Tibial artery (tissue), 4 donors: ENCODE results near the gene LEMD2.

ENCODE experiments used
- DNase-seq, 2 donors: peaks; one replicate each; pipeline ENCODE4 v3.0.0-alpha.2; 2019
- H3K27ac ChIP-seq, 2 donors: fragments of 200-600 bp; sonication (generic) in 1 of 2; 1 replicate in 1 of 2; 2 replicates in 1 of 2; pipeline ENCODE4 v1.5.1; 2018 to 2019; ENCODE audit warnings: mild to moderate bottlenecking in 1 of 2
- H3K27me3 ChIP-seq, 2 donors: fragments of 200-600 bp; sonication (generic) in 1 of 2; one replicate each; pipeline versions ENCODE4 v1.5.1 to v1.6.0; 2016 to 2019
- H3K36me3 ChIP-seq, 3 donors: fragments of 200-600 bp; sonication (generic) in 2 of 3; one replicate each; pipeline ENCODE4 v1.5.1; 2016 to 2019; ENCODE audit warnings: mild to moderate bottlenecking in 2 of 3
- H3K4me1 ChIP-seq, 4 donors: fragments of 200-600 bp; sonication (generic) in 2 of 4; 1 replicate in 3 of 4; 2 replicates in 1 of 4; pipeline ENCODE4 v1.5.1; 2016 to 2019
- H3K4me3 ChIP-seq, 2 donors: fragments of 200-600 bp; sonication (generic) in 1 of 2; 1 replicate in 1 of 2; 2 replicates in 1 of 2; pipeline ENCODE4 v1.5.1; 2018 to 2019; ENCODE audit warnings: mild to moderate bottlenecking in 2 of 2
- H3K9me3 ChIP-seq, 3 donors: fragments of 200-600 bp; sonication (generic) in 1 of 3; one replicate each; pipeline ENCODE4 v1.5.1; 2016 to 2019
- intact Hi-C: fragments of 100-400 bp; cut with DNase I; formaldehyde crosslinking; loops from one replicate; pipeline ENCODE4 v1.15.0; 2023; ENCODE audit warnings: low total_unique reads
- TF ChIP-seq, protein P1 (sequence below), 2 experiments: fragments of 200-600 bp in 1 of 2; fragments of 450-650 bp in 1 of 2; IDR thresholded peaks; one replicate each; pipeline ENCODE4 v1.5.1; 2017 to 2019; ENCODE audit warnings: antibody characterized with exemption in 2 of 2, mild to moderate bottlenecking in 1 of 2, moderate library complexity in 1 of 2

Gene LEMD2

DNA sequence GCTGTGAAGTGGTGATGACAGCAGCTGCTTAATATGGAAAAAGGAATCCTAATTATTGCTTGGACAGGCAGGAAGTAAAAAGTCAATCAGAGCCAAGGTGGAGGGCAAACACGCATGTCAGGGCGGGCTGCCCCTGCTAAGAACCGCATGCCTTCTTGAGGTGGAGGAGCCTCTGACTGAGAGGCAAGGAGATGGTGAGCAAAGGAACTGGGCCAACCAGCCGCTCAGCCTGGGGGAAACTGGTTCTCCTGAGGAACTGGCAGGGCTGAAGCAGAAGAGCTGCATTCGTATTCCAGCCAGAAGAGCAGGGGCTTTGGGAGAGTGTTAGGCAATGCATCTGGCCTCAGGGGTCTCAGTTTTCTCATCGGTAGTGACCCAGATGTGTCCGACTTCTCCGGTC, 28.0 kb upstream of the LEMD2 start:
- no peak for DNase-seq
- no peak overlapping the region for H3K27ac ChIP-seq
- TF ChIP-seq, protein P1, sequence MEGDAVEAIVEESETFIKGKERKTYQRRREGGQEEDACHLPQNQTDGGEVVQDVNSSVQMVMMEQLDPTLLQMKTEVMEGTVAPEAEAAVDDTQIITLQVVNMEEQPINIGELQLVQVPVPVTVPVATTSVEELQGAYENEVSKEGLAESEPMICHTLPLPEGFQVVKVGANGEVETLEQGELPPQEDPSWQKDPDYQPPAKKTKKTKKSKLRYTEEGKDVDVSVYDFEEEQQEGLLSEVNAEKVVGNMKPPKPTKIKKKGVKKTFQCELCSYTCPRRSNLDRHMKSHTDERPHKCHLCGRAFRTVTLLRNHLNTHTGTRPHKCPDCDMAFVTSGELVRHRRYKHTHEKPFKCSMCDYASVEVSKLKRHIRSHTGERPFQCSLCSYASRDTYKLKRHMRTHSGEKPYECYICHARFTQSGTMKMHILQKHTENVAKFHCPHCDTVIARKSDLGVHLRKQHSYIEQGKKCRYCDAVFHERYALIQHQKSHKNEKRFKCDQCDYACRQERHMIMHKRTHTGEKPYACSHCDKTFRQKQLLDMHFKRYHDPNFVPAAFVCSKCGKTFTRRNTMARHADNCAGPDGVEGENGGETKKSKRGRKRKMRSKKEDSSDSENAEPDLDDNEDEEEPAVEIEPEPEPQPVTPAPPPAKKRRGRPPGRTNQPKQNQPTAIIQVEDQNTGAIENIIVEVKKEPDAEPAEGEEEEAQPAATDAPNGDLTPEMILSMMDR (IDR thresholded peaks at IDR 0.05) = no peak
- H3K4me3 ChIP-seq = no peak overlapping the region
- H3K9me3 ChIP-seq = no peaks in the 10 kb centered on the region
- no peaks in the 10 kb centered on the region for H3K4me1 ChIP-seq
- peaks cover 0 to 69% of the 10 kb centered on the region in 2 donors for H3K27me3 ChIP-seq
- intact Hi-C loops = no loop called here
- no peaks in the 10 kb centered on the region for H3K36me3 ChIP-seq

DNA sequence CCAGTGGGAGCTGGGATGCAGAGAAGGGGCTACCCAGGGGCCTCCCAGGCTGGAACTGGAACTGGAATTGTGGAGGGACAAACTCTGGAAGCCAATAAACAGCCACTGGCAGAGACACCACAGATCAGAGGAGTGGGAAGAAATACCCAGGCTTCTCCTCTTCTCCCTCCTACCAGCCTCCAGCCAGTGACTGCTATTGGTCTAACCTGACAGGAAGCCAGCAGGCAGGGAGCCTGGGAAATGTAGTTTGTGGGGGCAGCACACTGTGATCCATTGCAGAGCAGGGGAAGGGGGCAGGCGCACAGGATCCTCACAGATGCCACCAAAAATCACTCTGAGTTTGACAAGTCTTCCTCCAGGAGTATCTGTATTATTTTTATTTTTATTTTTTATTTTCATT, 26.9 kb upstream of the LEMD2 start:
- H3K27me3 ChIP-seq = peaks cover 0 to 76% of the 10 kb centered on the region in 2 donors
- intact Hi-C loops = no loop called here
- no peaks in the 10 kb centered on the region for H3K4me1 ChIP-seq
- H3K27ac ChIP-seq = no peak overlapping the region
- TF ChIP-seq, protein P1 (IDR thresholded peaks at IDR 0.05) = no peak
- no peak overlapping the region for H3K4me3 ChIP-seq
- H3K9me3 ChIP-seq = no peaks in the 10 kb centered on the region
- H3K36me3 ChIP-seq = no peaks in the 10 kb centered on the region
- DNase-seq = no peak

DNA sequence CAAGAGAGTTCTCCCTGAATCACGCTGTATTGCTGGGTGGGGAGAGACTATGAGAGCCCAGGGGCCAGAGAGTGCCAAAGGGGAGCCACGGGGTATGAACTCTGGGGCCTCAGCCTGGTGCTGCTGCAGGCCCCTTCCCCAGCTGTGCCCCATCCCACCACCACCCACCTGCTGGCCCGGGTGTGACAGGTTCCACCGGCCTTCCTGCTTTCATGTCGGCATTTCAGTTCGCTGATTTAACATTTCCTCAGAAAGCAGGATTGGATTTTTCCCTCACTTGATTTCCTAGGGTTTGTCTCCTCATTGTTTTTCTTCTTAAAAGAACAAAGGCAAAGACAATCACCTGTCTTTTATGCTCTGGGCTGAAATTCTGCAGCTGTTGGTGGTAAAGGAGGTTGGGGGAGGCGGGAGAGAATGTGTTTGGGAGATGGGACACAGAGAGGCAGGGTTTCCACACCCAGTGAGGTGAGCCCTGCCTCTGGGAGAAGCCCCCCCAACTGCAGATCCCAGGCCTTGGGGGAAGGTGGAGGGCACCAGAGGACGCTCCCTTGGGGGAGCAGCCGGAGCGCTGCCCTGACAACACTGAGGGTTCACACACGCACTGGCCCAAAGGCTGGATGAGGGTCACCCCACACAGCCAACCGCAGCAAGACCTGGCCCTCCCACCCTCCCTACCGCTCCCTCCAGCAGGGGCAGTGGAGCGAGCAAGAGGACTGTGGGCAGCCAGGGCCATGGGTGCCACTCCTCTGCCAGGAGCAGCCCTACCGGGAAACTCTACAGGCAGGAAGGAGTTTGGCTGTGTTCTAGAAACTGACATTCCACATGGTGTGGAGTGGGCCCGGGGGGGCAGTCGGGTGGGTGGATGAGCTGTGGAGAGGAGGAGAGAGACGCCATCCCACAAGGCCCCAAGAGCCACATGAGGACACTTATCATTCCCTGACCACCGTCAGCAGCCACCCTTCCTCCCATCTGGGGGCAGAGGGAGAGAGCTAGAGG, 25.4 kb upstream of the LEMD2 start:
- Histone ChIP-seq H3K36me3 (no peaks in the 10 kb centered on the region), H3K4me1 (no peaks in the 10 kb centered on the region), H3K27ac (no peak overlapping the region), H3K9me3 (no peaks in the 10 kb centered on the region), H3K27me3 (peaks cover 0 to 76% of the 10 kb centered on the region in 2 donors), H3K4me3 (no peak overlapping the region)
- intact Hi-C loops = no loop called here
- no peak for DNase-seq
- TF ChIP-seq, protein P1 (IDR thresholded peaks at IDR 0.05) = no peak

DNA sequence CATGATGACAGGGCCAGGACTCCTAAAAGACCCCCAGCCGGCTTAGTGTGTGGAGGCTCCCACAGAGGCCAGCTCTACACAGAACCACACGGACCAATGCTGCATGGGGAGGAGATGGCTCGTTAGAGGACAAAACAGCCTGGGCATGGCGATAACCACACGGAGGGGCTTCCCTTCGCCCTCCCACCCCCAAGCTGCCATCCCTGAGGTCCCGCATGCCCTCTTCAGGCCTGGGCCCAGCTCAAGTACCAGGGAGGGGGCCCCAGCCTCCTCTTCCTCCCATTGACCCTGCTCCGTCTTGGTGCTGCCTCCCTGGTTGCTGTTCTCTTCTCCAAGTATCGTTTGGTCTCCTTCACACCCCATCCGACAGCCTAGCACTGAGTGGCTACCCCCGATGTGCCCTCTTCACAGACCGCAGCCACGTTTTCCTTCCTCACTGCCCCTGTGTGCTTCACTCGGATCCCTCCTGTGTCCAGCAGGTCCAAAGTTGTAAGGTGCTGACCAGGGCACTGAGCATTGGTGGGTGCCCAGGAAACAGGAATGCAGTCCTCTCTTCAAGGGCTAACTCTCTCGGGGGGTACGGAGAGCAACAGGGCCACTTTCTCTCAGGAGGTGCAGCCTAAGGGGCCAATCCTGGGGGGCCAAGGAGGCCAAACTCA, 24.4 kb upstream of the LEMD2 start:
- intact Hi-C loops = no loop called here
- H3K4me3 ChIP-seq = no peak overlapping the region
- peaks cover 0 to 7% (median 3%) of the 10 kb centered on the region in 4 donors for H3K4me1 ChIP-seq
- H3K36me3 ChIP-seq = no peaks in the 10 kb centered on the region
- TF ChIP-seq, protein P1 (IDR thresholded peaks at IDR 0.05) = no peak
- no peaks in the 10 kb centered on the region for H3K9me3 ChIP-seq
- no peak overlapping the region for H3K27ac ChIP-seq
- peaks cover 0 to 72% of the 10 kb centered on the region in 2 donors for H3K27me3 ChIP-seq
- DNase-seq = no peak

DNA sequence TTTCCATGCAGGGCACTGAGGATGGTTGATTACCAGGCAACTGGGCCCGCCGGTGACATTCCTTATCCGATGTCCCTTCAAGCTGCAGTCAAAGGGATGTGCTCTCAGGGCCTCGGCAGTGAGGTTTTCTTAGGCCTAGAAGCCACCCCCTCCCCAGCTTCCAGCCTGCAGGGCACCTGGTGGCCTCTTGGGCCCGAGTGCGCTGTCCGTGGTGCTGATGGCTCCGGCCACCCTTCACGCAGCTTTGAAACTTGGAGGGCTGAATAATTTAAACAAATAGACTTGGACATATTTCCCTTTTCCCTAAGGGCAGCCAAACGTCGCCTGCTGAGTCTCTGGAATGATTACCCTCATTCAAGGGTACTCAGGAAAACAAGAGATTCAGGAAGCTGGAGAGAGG, 23.7 kb upstream of the LEMD2 start:
- H3K36me3 ChIP-seq = no peaks in the 10 kb centered on the region
- H3K4me3 ChIP-seq = no peak overlapping the region
- TF ChIP-seq, protein P1 (IDR thresholded peaks at IDR 0.05) = peak in 1 of 2 experiments; percentile 33
- no peak overlapping the region for H3K27ac ChIP-seq
- H3K4me1 ChIP-seq = peaks cover 0 to 10% (median 4%) of the 10 kb centered on the region in 4 donors
- H3K9me3 ChIP-seq = no peaks in the 10 kb centered on the region
- intact Hi-C loops = no loop called here
- no peak for DNase-seq
- peaks cover 0 to 74% of the 10 kb centered on the region in 2 donors for H3K27me3 ChIP-seq
